ENCODE measurements around the gene TOMM70.

The TOMM70 gene

DNA sequence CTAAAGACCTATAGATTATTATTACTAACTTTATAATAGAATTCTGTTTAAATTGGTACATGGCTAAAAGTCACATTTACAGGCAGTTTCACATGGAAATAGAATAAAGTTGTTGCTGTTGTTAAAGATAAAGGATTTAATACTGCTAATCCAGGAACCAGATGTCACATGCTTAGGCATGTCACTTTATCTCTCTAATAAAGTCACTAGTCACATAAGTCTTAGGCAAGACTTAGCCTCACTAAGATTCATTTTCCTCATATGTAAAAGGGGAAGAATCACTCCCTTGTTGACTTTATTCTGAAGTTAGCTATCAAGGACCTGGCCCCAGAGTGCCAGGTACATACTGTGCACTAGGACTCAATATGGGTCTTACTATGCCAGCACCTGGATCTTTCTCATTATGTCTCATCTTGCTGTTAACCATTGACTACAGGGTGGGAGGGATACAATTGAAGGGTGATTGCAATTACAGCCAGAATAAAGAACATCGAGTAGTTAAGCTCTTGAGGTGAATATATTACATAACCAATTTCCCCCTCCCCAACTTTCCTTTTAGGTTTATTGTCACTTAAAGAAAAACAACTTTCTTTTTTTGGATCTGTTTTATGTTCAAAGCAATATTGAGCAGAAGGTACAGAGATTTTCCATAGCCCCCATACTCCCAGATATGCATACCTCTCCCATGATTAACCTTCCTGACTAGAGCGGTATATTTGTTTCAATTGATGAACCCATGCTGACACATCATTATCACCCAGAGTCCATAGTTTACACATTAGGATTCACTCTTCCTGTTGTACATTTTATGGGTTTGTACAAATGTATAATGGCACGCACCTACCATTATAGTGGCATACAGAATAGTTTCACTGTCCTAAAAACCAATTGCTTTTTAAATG, 37.1 kb upstream of the TOMM70 start:
- no peaks in the 10 kb centered on the region for H3K4me1 ChIP-seq (ENCODE audit: insufficient read depth, low read length, severe bottlenecking)
- H3K9ac ChIP-seq (ENCODE audit: low read length) = no peak overlapping the region
- no peaks in the 10 kb centered on the region for H3K36me3 ChIP-seq (ENCODE audit: insufficient read depth, low read length)
- H3K4me3 ChIP-seq (ENCODE audit: low read depth, low read length, poor library complexity, severe bottlenecking) = no peak overlapping the region
- no peak overlapping the region for H3K4me2 ChIP-seq (ENCODE audit: low read length)
- H3F3A ChIP-seq (ENCODE audit: insufficient read depth, low read length) = no peaks in the 10 kb centered on the region
- no peaks in the 10 kb centered on the region for H3K9me3 ChIP-seq (ENCODE audit: low read length)
- H3K9me2 ChIP-seq (ENCODE audit: low read depth, low read length) = no peaks in the 10 kb centered on the region
- H2AFZ ChIP-seq (ENCODE audit: low read length) = no peak overlapping the region
- TF ChIP-seq, protein P1, sequence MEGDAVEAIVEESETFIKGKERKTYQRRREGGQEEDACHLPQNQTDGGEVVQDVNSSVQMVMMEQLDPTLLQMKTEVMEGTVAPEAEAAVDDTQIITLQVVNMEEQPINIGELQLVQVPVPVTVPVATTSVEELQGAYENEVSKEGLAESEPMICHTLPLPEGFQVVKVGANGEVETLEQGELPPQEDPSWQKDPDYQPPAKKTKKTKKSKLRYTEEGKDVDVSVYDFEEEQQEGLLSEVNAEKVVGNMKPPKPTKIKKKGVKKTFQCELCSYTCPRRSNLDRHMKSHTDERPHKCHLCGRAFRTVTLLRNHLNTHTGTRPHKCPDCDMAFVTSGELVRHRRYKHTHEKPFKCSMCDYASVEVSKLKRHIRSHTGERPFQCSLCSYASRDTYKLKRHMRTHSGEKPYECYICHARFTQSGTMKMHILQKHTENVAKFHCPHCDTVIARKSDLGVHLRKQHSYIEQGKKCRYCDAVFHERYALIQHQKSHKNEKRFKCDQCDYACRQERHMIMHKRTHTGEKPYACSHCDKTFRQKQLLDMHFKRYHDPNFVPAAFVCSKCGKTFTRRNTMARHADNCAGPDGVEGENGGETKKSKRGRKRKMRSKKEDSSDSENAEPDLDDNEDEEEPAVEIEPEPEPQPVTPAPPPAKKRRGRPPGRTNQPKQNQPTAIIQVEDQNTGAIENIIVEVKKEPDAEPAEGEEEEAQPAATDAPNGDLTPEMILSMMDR (IDR thresholded peaks at IDR 0.05; ENCODE audit: low read length) = no peak
- TF ChIP-seq EZH2 (IDR thresholded peaks at IDR 0.05; ENCODE audit: borderline replicate concordance, low read length) = no peak
- no peaks in the 10 kb centered on the region for H3K79me2 ChIP-seq (ENCODE audit: insufficient read depth, low read length)
- no peak overlapping the region for H3K27ac ChIP-seq (ENCODE audit: low read depth, low read length, poor library complexity, severe bottlenecking)
- no peaks in the 10 kb centered on the region for H3K27me3 ChIP-seq (ENCODE audit: insufficient read depth, low read length)
- no peaks in the 10 kb centered on the region for H4K20me1 ChIP-seq (ENCODE audit: insufficient read depth, low read length)

DNA sequence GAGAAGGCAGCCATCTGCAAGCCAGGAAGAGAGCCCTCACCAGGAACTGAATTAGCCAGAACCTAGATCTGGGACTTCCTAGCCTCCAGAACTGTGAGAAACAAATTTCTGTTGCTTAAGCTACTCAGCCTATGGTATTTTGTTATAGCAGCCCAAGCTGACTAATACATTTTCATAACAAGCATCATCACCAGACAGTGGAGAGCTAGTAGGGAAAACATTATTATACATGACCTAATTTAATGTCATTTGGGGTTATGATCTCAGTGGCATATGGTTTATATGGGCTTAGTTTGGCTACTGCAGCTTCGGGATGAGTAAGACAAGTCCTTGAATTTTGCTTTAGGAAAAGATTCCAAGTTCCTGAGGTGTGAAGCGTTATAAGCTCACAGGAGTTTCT, 36.1 kb upstream of the TOMM70 start:
- Histone ChIP-seq H3K9ac (ENCODE audit: low read length) (no peak overlapping the region), H3K4me2 (ENCODE audit: low read length) (no peak overlapping the region), H2AFZ (ENCODE audit: low read length) (no peak overlapping the region), H3F3A (ENCODE audit: insufficient read depth, low read length) (no peaks in the 10 kb centered on the region), H3K79me2 (ENCODE audit: insufficient read depth, low read length) (no peaks in the 10 kb centered on the region), H3K36me3 (ENCODE audit: insufficient read depth, low read length) (no peaks in the 10 kb centered on the region), H4K20me1 (ENCODE audit: insufficient read depth, low read length) (no peaks in the 10 kb centered on the region), H3K27ac (ENCODE audit: low read depth, low read length, poor library complexity, severe bottlenecking) (no peak overlapping the region), H3K4me1 (ENCODE audit: insufficient read depth, low read length, severe bottlenecking) (no peaks in the 10 kb centered on the region), H3K27me3 (ENCODE audit: insufficient read depth, low read length) (no peaks in the 10 kb centered on the region), H3K9me3 (ENCODE audit: low read length) (no peaks in the 10 kb centered on the region), H3K4me3 (ENCODE audit: low read depth, low read length, poor library complexity, severe bottlenecking) (no peak overlapping the region), H3K9me2 (ENCODE audit: low read depth, low read length) (no peaks in the 10 kb centered on the region)
- TF ChIP-seq, protein P1 (IDR thresholded peaks at IDR 0.05; ENCODE audit: low read length) = no peak
- TF ChIP-seq EZH2 (IDR thresholded peaks at IDR 0.05; ENCODE audit: borderline replicate concordance, low read length) = no peak

GRCh38 chr3:100429187-100429716, 28.4 kb upstream of the TOMM70 start:
- TF ChIP-seq, protein P1 (IDR thresholded peaks at IDR 0.05; ENCODE audit: low read length) = no peak
- no peak for TF ChIP-seq EZH2 (IDR thresholded peaks at IDR 0.05; ENCODE audit: borderline replicate concordance, low read length)
- H2AFZ ChIP-seq (ENCODE audit: low read length) = no peak overlapping the region
- no peaks in the 10 kb centered on the region for H3K4me1 ChIP-seq (ENCODE audit: insufficient read depth, low read length, severe bottlenecking)
- H3K4me2 ChIP-seq (ENCODE audit: low read length) = no peak overlapping the region
- no peaks in the 10 kb centered on the region for H3K79me2 ChIP-seq (ENCODE audit: insufficient read depth, low read length)
- no peaks in the 10 kb centered on the region for H3K27me3 ChIP-seq (ENCODE audit: insufficient read depth, low read length)
- H4K20me1 ChIP-seq (ENCODE audit: insufficient read depth, low read length) = no peaks in the 10 kb centered on the region
- no peaks in the 10 kb centered on the region for H3K9me3 ChIP-seq (ENCODE audit: low read length)
- no peak overlapping the region for H3K27ac ChIP-seq (ENCODE audit: low read depth, low read length, poor library complexity, severe bottlenecking)
- no peaks in the 10 kb centered on the region for H3F3A ChIP-seq (ENCODE audit: insufficient read depth, low read length)
- H3K9me2 ChIP-seq (ENCODE audit: low read depth, low read length) = no peaks in the 10 kb centered on the region
- no peaks in the 10 kb centered on the region for H3K36me3 ChIP-seq (ENCODE audit: insufficient read depth, low read length)
- no peak overlapping the region for H3K9ac ChIP-seq (ENCODE audit: low read length)
- no peak overlapping the region for H3K4me3 ChIP-seq (ENCODE audit: low read depth, low read length, poor library complexity, severe bottlenecking)
